Midbrain (tissue), 1 donor: ENCODE data around the gene FKBP1A.
"Not testable (repeated sequence)": the region's sequence is repeated elsewhere in the genome, so short reads cannot be mapped to it uniquely, and the experiment has no call there.

ENCODE experiments used
- DNase-seq: peaks from one replicate; lab custom pipeline; 2025; lab: John Stamatoyannopoulos, UW

FKBP1A gene

GRCh38 chr20:1417273-1417672 is 24.4 kb upstream of the FKBP1A start:
- DNase-seq, result no peak

- DNase-seq, result no peak
Measured at GRCh38 chr20:1415667-1416468, 23.0 kb upstream of the FKBP1A start.

GRCh38 chr20:1414982-1415381 is 22.1 kb upstream of the FKBP1A start:
- no peak for DNase-seq

- no peak for DNase-seq
Measured at GRCh38 chr20:1405801-1406200, 12.9 kb upstream of the FKBP1A start.

- DNase-seq, result no peak
Measured at GRCh38 chr20:1403624-1404023, 10.8 kb upstream of the FKBP1A start.

- DNase-seq, result no peak
Measured at GRCh38 chr20:1402149-1402548, 9.3 kb upstream of the FKBP1A start.

GRCh38 chr20:1401451-1401907 is 8.6 kb upstream of the FKBP1A start:
- DNase-seq, result no peak

GRCh38 chr20:1399678-1400366 is 7.0 kb upstream of the FKBP1A start:
- DNase-seq, result not testable (repeated sequence)

- DNase-seq, result not testable (repeated sequence)
Measured at GRCh38 chr20:1398185-1398584, 5.3 kb upstream of the FKBP1A start.

- no peak for DNase-seq
Measured at GRCh38 chr20:1397710-1398109, 4.9 kb upstream of the FKBP1A start.

- no peak for DNase-seq
Measured at GRCh38 chr20:1396702-1397101, 3.8 kb upstream of the FKBP1A start.

- no peak for DNase-seq
Measured at GRCh38 chr20:1396264-1396663, 3.4 kb upstream of the FKBP1A start.

GRCh38 chr20:1394686-1395085 is 1.8 kb upstream of the FKBP1A start:
- DNase-seq, result no peak

GRCh38 chr20:1393507-1393882 is 641 bp upstream of the FKBP1A start:
- no peak for DNase-seq

GRCh38 chr20:1392443-1392692 is 486 bp downstream of the FKBP1A start:
- no peak for DNase-seq

GRCh38 chr20:1391640-1392442 is 1.0 kb downstream of the FKBP1A start:
- no peak for DNase-seq

GRCh38 chr20:1390581-1391403 is 2.1 kb downstream of the FKBP1A start:
- no peak for DNase-seq

- DNase-seq, result no peak
Measured at GRCh38 chr20:1389703-1390580, 2.9 kb downstream of the FKBP1A start.

- DNase-seq, result no peak
Measured at GRCh38 chr20:1388741-1389483, 3.9 kb downstream of the FKBP1A start.

GRCh38 chr20:1388253-1388652 is 4.6 kb downstream of the FKBP1A start:
- no peak for DNase-seq
